ENCODE measurements around the gene RBM3. TPM values are rescaled to one million over a fixed set of nuclear protein-coding genes. Genes with fewer than 3 reads are reported as not detected.

RBM3 gene
- total RNA-seq, 1 experiment from 2014 or later, result 264 TPM

DNA sequence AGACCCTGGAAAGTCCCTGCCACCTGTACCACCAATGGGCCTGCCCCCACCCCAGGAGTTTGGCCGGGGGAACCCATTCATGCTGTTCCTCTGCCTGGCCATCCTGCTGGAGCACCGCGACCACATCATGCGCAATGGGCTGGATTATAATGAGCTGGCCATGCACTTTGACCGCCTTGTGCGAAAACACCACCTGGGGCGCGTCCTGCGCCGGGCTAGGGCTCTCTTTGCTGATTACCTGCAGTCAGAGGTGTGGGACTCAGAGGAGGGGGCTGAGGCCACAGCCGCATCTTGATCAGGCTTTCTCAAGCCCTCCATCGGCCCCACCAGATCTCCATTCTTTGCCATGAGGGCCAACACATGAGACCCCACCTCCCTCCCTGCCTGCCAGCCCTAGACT is 13.6 kb upstream of the RBM3 start:
- Mint-ChIP-seq H3K27me3 (ENCODE audit: insufficient read depth, unreplicated experiment) (no peaks in the 10 kb centered on the region), H3K27ac (ENCODE audit: unreplicated experiment) (no peak overlapping the region), H3K36me3 (ENCODE audit: insufficient read depth, unreplicated experiment) (peaks cover 5% of the 10 kb centered on the region), H3K4me3 (ENCODE audit: unreplicated experiment) (no peak overlapping the region), H3K4me1 (ENCODE audit: low read depth, unreplicated experiment) (no peaks in the 10 kb centered on the region), H3K9me3 (ENCODE audit: unreplicated experiment) (no peaks in the 10 kb centered on the region)
- Histone ChIP-seq H3K9me3 (no peaks in the 10 kb centered on the region), H3K36me3 (ENCODE audit: control insufficient read depth, insufficient read depth, low read length) (no peaks in the 10 kb centered on the region; the same call in 1 of the 2 replicates), H3K27me3 (replicated peaks; ENCODE audit: control insufficient read depth, insufficient read depth, low read length) (no peaks in the 10 kb centered on the region), H3K4me3 (ENCODE audit: low read depth, low read length) (no peak overlapping the region), H3K4me1 (no peaks in the 10 kb centered on the region)
- no TSS peak for BruUV-seq (replicated peaks)
- intact Hi-C loops (cut with micrococcal nuclease; ENCODE audit: unreplicated experiment), result no loop called here
- POLR2A ChIA-PET, result no interaction called here
- CTCF ChIA-PET, result no interaction called here
- no peak for TF ChIP-seq CTCF (IDR thresholded peaks at IDR 0.05; ENCODE audit: insufficient read depth in 1 of 2, low read depth in 1 of 2, low read length in 1 of 2, severe bottlenecking in 1 of 2, unreplicated experiment in 1 of 2)
- no peak for DNase-seq

- Histone ChIP-seq H3K9me3 (no peaks in the 10 kb centered on the region), H3K27me3 (replicated peaks; ENCODE audit: control insufficient read depth, insufficient read depth, low read length) (no peaks in the 10 kb centered on the region), H3K4me1 (no peaks in the 10 kb centered on the region), H3K36me3 (ENCODE audit: control insufficient read depth, insufficient read depth, low read length) (no peaks in the 10 kb centered on the region), H3K4me3 (ENCODE audit: low read depth, low read length) (no peak overlapping the region)
- Mint-ChIP-seq H3K9me3 (ENCODE audit: unreplicated experiment) (no peaks in the 10 kb centered on the region), H3K27ac (ENCODE audit: unreplicated experiment) (no peak overlapping the region), H3K4me3 (ENCODE audit: unreplicated experiment) (no peak overlapping the region), H3K27me3 (ENCODE audit: insufficient read depth, unreplicated experiment) (no peaks in the 10 kb centered on the region), H3K36me3 (ENCODE audit: insufficient read depth, unreplicated experiment) (peaks cover 16% of the 10 kb centered on the region), H3K4me1 (ENCODE audit: low read depth, unreplicated experiment) (no peaks in the 10 kb centered on the region)
- no TSS peak for BruUV-seq (replicated peaks)
- no peak for TF ChIP-seq CTCF (IDR thresholded peaks at IDR 0.05; ENCODE audit: insufficient read depth in 1 of 2, low read depth in 1 of 2, low read length in 1 of 2, severe bottlenecking in 1 of 2, unreplicated experiment in 1 of 2)
- POLR2A ChIA-PET, result no interaction called here
- intact Hi-C loops (cut with micrococcal nuclease; ENCODE audit: unreplicated experiment), result no loop called here
- CTCF ChIA-PET, result no interaction called here
- no peak for DNase-seq
Measured at GRCh38 chrX:48569958-48570357, 4.3 kb upstream of the RBM3 start.

- DNase-seq, result peak in 1 of 2 experiments; percentile 6
- CTCF ChIA-PET, result no interaction called here
- Mint-ChIP-seq H3K36me3 (ENCODE audit: insufficient read depth, unreplicated experiment) (peaks cover 53% of the 10 kb centered on the region), H3K4me3 (ENCODE audit: unreplicated experiment) (peak overlapping the region; percentile 94), H3K9me3 (ENCODE audit: unreplicated experiment) (no peaks in the 10 kb centered on the region), H3K27ac (ENCODE audit: unreplicated experiment) (peak overlapping the region; percentile 99), H3K4me1 (ENCODE audit: low read depth, unreplicated experiment) (no peaks in the 10 kb centered on the region), H3K27me3 (ENCODE audit: insufficient read depth, unreplicated experiment) (no peaks in the 10 kb centered on the region)
- BruUV-seq (replicated peaks), result TSS peak; percentile 84
- intact Hi-C loops (cut with micrococcal nuclease; ENCODE audit: unreplicated experiment), result loop anchor here (1.0 kb wide), 2 partner anchors 25 to 34 kb away; partner anchors contain the start of gene TBC1D25
- POLR2A ChIA-PET, result interaction anchor here (0.9 to 1.3 kb wide), 3 partner anchors 24 to 164 kb away, joined by 3 read pairs; partner anchors contain the start of gene TBC1D25
- Histone ChIP-seq H3K4me1 (peaks cover 21% of the 10 kb centered on the region), H3K9me3 (no peaks in the 10 kb centered on the region), H3K4me3 (ENCODE audit: low read depth, low read length) (peak overlapping the region; percentile 80), H3K36me3 (ENCODE audit: control insufficient read depth, insufficient read depth, low read length) (peaks cover 9% of the 10 kb centered on the region), H3K27me3 (replicated peaks; ENCODE audit: control insufficient read depth, insufficient read depth, low read length) (no peaks in the 10 kb centered on the region)
- no peak for TF ChIP-seq CTCF (IDR thresholded peaks at IDR 0.05; ENCODE audit: insufficient read depth in 1 of 2, low read depth in 1 of 2, low read length in 1 of 2, severe bottlenecking in 1 of 2, unreplicated experiment in 1 of 2)
Measured at GRCh38 chrX:48573690-48574269, 504 bp upstream of the RBM3 start.
